Measurements from ENCODE around the gene IRAK1. TPM values are rescaled to one million over a fixed set of nuclear protein-coding genes. Genes with fewer than 3 reads are reported as not detected.

Gene IRAK1
- total and polyA plus RNA-seq, 2 of the 8 experiments (the other 6 are each of a cell fraction or from before 2014, with no cell fraction given): 26.6 to 41.7 TPM

DNA sequence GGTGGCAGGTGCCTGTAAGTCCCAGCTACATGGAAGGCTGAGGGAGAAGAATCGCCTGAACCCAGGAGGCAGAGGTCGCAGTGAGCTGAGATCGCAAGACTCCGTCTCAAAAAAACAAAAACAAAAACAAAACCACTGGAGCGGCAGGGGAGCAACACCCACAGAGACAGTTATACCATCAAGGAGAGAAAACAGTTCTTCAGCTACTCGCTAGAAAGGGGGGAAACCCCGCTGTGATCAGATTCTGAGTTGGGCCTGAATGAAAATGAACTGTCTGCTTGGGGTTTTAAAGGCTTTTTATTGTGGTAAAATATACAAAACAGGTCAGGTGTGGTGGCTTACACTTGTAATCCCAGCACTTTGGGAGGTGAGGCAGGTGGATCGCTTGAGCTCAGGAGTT lies 16.8 kb upstream of the IRAK1 start:
- WGBS, 2 experiments (ENCODE audit: extremely low coverage in 1 of 2, insufficient coverage in 1 of 2, insufficient read length in 1 of 2, insufficient replicate concordance in 2 of 2, low coverage in 1 of 2, low lambda C conversion rate in 2 of 2, missing lambda C conversion rate in 1 of 2): 17% methylated on average over 4 of the region's 8 CpGs; no CpG with 5 or more reads in 1 of the 2 experiments
- Histone ChIP-seq H2AK5ac (ENCODE audit: low read depth, low read length) (no peak overlapping the region), H2AFZ (ENCODE audit: low read length) (no peak overlapping the region), H3K4me3 (ENCODE audit: extremely low read depth in 1 of 4, insufficient read depth in 2 of 4, low read depth in 3 of 4, low read length in 4 of 4) (no peak overlapping the region), H3K9ac (replicated peaks in 1 of 4; ENCODE audit: extremely low read depth in 1 of 4, low read depth in 3 of 4, low read length in 3 of 4) (no peak overlapping the region), H3K36me3 (ENCODE audit: control insufficient read depth in 2 of 4, insufficient read depth in 4 of 4, low read length in 3 of 4) (peaks cover 0 to 4% (median 1%) of the 10 kb centered on the region in 4 experiments; a peak in 2 of 8 replicates), H2BK5ac (ENCODE audit: low read depth, low read length) (no peak overlapping the region), H2BK12ac (ENCODE audit: low read depth, low read length) (no peak overlapping the region), H3K56ac (replicated peaks; ENCODE audit: insufficient read length, low read depth, low read length) (no peak overlapping the region), H4K20me1 (replicated peaks in 1 of 2; ENCODE audit: control insufficient read depth in 1 of 2, insufficient read depth in 2 of 2, low read length in 2 of 2) (peaks cover 0 to 5% of the 10 kb centered on the region in 2 experiments), H4K8ac (ENCODE audit: extremely low read depth, insufficient read depth, low read length) (no peak overlapping the region), H4K91ac (replicated peaks; ENCODE audit: insufficient read length, low read length) (no peak overlapping the region), H3K79me1 (ENCODE audit: low read depth, low read length) (no peaks in the 10 kb centered on the region; the same call in 1 of the 2 replicates), H3K79me2 (ENCODE audit: control insufficient read depth in 1 of 2, insufficient read depth in 2 of 2, low read length in 2 of 2) (peaks cover 0 to 37% of the 10 kb centered on the region in 2 experiments; a peak in 3 of 4 replicates), H3K18ac (ENCODE audit: extremely low read depth, low read length) (no peak overlapping the region), H3K14ac (ENCODE audit: insufficient read length) (no peak overlapping the region), H3K23ac (ENCODE audit: insufficient read length) (no peak overlapping the region), H2BK120ac (replicated peaks; ENCODE audit: low read depth, low read length) (no peak overlapping the region), H3K4me1 (replicated peaks in 1 of 4; ENCODE audit: control insufficient read depth in 3 of 4, insufficient read depth in 4 of 4, low read length in 3 of 4) (peaks cover 5 to 31% (median 15%) of the 10 kb centered on the region in 4 experiments), H4K5ac (ENCODE audit: insufficient read length, low read depth, low read length) (no peak overlapping the region), H2BK20ac (ENCODE audit: low read length) (no peak overlapping the region), H3K27me3 (replicated peaks in 1 of 4; ENCODE audit: control insufficient read depth in 3 of 4, extremely low read depth in 1 of 4, insufficient read depth in 3 of 4, low read length in 3 of 4) (no peaks in the 10 kb centered on the region), H3K9me3 (ENCODE audit: insufficient read depth in 2 of 2, low read depth in 1 of 2, low read length in 1 of 2) (no peaks in the 10 kb centered on the region), H2BK15ac (ENCODE audit: low read length) (no peak overlapping the region), H3K23me2 (ENCODE audit: low read depth, low read length) (no peaks in the 10 kb centered on the region), H3K4me2 (ENCODE audit: insufficient read depth in 1 of 2, low read depth in 2 of 2, low read length in 2 of 2) (no peak overlapping the region), H3K27ac (ENCODE audit: low read depth, low read length) (no peak overlapping the region), H3K4ac (replicated peaks; ENCODE audit: insufficient read length, low read depth, low read length) (no peak overlapping the region)
- CTCF ChIA-PET (ENCODE audit: partially characterized antibody): interaction anchor here (1.1 to 1.8 kb wide), 2 partner anchors 13 to 24 kb away, joined by 4 to 5 read pairs; no protein-coding TSS in a partner anchor
- TF ChIP-seq FOSL1 (IDR thresholded peaks at IDR 0.05; ENCODE audit: insufficient read depth, low read depth, low read length): no peak
- no peak for TF ChIP-seq TEAD4 (IDR thresholded peaks at IDR 0.05; ENCODE audit: low read depth, low read length)
- no peak for TF ChIP-seq RBBP5 (IDR thresholded peaks at IDR 0.05; ENCODE audit: borderline replicate concordance, low read depth, low read length)
- TF ChIP-seq POU5F1 (IDR thresholded peaks at IDR 0.05; ENCODE audit: low read depth, low read length): no peak
- no peak for TF ChIP-seq EP300 (IDR thresholded peaks at IDR 0.05; ENCODE audit: borderline replicate concordance in 1 of 2, low read depth in 2 of 2, low read length in 2 of 2)
- no peak for TF ChIP-seq ZNF274 (IDR thresholded peaks at IDR 0.05; ENCODE audit: borderline replicate concordance, extremely low read depth, low read length)
- TF ChIP-seq BACH1 (IDR thresholded peaks at IDR 0.05; ENCODE audit: low read length): no peak
- no peak for TF ChIP-seq RNF2 (IDR thresholded peaks at IDR 0.05; ENCODE audit: borderline replicate concordance, low read depth, low read length, missing control alignments, poor library complexity, severe bottlenecking)
- no peak for TF ChIP-seq NRF1 (IDR thresholded peaks at IDR 0.05; ENCODE audit: low read depth, low read length)
- TF ChIP-seq TBP (IDR thresholded peaks at IDR 0.05; ENCODE audit: low read depth, low read length): no peak
- no peak for TF ChIP-seq SRF (IDR thresholded peaks at IDR 0.05; ENCODE audit: low read depth, low read length)
- no peak for TF ChIP-seq GTF2F1 (IDR thresholded peaks at IDR 0.05; ENCODE audit: borderline replicate concordance, low read depth, low read length)
- TF ChIP-seq JUND (IDR thresholded peaks at IDR 0.05; ENCODE audit: low read length): no peak
- POLR2A ChIA-PET (ENCODE audit: partially characterized antibody): interaction anchor here (0.9 to 1.4 kb wide), 2 partner anchors 9 to 16 kb away, joined by 3 to 6 read pairs; no protein-coding TSS in a partner anchor
- FAIRE-seq (peak; percentile 69), DNase-seq (ENCODE audit: low read depth in 1 of 2, low spot score in 2 of 2) (peak; percentile 36 to 51)
